AG04450 (cell line): ENCODE measurements around the gene ZNF195. TPM values are rescaled to one million over a fixed set of nuclear protein-coding genes. Genes with fewer than 3 reads are reported as not detected.
A peak's percentile ranks its signal among the peaks of the same experiment; 100 is the strongest.

ENCODE experiments used
- CTCF ChIA-PET: fragments of 300-600, 350-600 bp; formaldehyde crosslinking; extraction: SDS; loops from one replicate; lab custom pipeline; 2022; ENCODE audit warnings: antibody characterized with exemption, inconsistent platforms; lab: Charles Lee
- POLR2A ChIA-PET: fragments of 350-600 bp; formaldehyde crosslinking; extraction: SDS; loops from one replicate; lab custom pipeline; 2021; ENCODE audit warnings: antibody characterized with exemption, inconsistent platforms; lab: Yijun Ruan, JAX
- DNase-seq: peaks from one replicate; pipeline ENCODE4 v3.0.0-alpha.2; 2011; ENCODE audit warnings: low read depth, low spot score
- H3K27ac ChIP-seq: one replicate; pipeline ENCODE4 v1.5.1; 2012; ENCODE audit warnings: low read depth, low read length, control low read depth
- H3K27me3 ChIP-seq: one replicate; pipeline ENCODE4 v1.6.0; 2012; ENCODE audit warnings: low read length; ENCODE audit not compliant: control insufficient read depth, insufficient read depth
- H3K4me3 ChIP-seq: 2 replicates; pipeline ENCODE4 v1.5.1; 2011; ENCODE audit warnings: mild to moderate bottlenecking, low read depth, low read length, control low read depth
- H3K9me3 ChIP-seq: 2 replicates; pipeline ENCODE4 v1.5.1; 2012; ENCODE audit warnings: low read length; ENCODE audit not compliant: control insufficient read depth, insufficient read depth
- CTCF ChIP-seq: IDR thresholded peaks from 2 replicates; pipeline ENCODE4 v1.5.1; 2011; ENCODE audit warnings: low read depth, low read length, control low read depth, inconsistent platforms
- polyA plus RNA-seq: library from polyadenylated mRNA; depleted of rRNA; stranded (reverse); fragments of >200 nt; gene quantifications from 2 replicates; pipeline ENCODE4 v1.2.3, GENCODE V29; 2011

ZNF195 gene
- polyA plus RNA-seq, 1 experiment, result 14.5 TPM

- Histone ChIP-seq H3K4me3 (no peak overlapping the region), H3K27me3 (no peaks in the 10 kb centered on the region), H3K9me3 (peaks cover 12% of the 10 kb centered on the region), H3K27ac (no peak overlapping the region)
- ChIA-PET POLR2A (no interaction called here), CTCF (no interaction called here)
- no peak for TF ChIP-seq CTCF
- DNase-seq, result no peak
Observed at GRCh38 chr11:3346587-3346986, 32.4 kb downstream of the ZNF195 start.

GRCh38 chr11:3345736-3346135 lies 33.2 kb downstream of the ZNF195 start:
- H3K4me3 ChIP-seq, result no peak overlapping the region
- TF ChIP-seq CTCF, result no peak
- H3K9me3 ChIP-seq, result peaks cover 16% of the 10 kb centered on the region
- H3K27me3 ChIP-seq, result no peaks in the 10 kb centered on the region
- no peak for DNase-seq
- ChIA-PET CTCF (no interaction called here), POLR2A (no interaction called here)
- no peak overlapping the region for H3K27ac ChIP-seq

- Histone ChIP-seq H3K27ac (no peak overlapping the region), H3K9me3 (peaks cover 17% of the 10 kb centered on the region), H3K27me3 (no peaks in the 10 kb centered on the region), H3K4me3 (no peak overlapping the region)
- ChIA-PET POLR2A (no interaction called here), CTCF (no interaction called here)
- DNase-seq, result no peak
- no peak for TF ChIP-seq CTCF
Observed at GRCh38 chr11:3344327-3345174, 34.4 kb downstream of the ZNF195 start.

GRCh38 chr11:3342709-3343108 lies 36.2 kb downstream of the ZNF195 start:
- TF ChIP-seq CTCF, result no peak
- POLR2A ChIA-PET, result no interaction called here
- Histone ChIP-seq H3K27me3 (no peaks in the 10 kb centered on the region), H3K4me3 (no peak overlapping the region), H3K9me3 (peaks cover 28% of the 10 kb centered on the region), H3K27ac (no peak overlapping the region)
- CTCF ChIA-PET, result no interaction called here
- no peak for DNase-seq

- no peak for DNase-seq
- CTCF ChIA-PET, result no interaction called here
- Histone ChIP-seq H3K27ac (no peak overlapping the region), H3K9me3 (peaks cover 22% of the 10 kb centered on the region), H3K27me3 (no peaks in the 10 kb centered on the region), H3K4me3 (no peak overlapping the region)
- TF ChIP-seq CTCF, result peak; percentile 34
- POLR2A ChIA-PET, result no interaction called here
Observed at GRCh38 chr11:3341298-3341697, 37.6 kb downstream of the ZNF195 start.
